ENCODE data around the gene MBTPS1. TPM values are rescaled to one million over a fixed set of nuclear protein-coding genes. Genes with fewer than 3 reads are reported as not detected.

Gene MBTPS1
- total RNA-seq, 6 experiments from 2014 or later: 34.5 to 45.6 (median 40.1) TPM

DNA sequence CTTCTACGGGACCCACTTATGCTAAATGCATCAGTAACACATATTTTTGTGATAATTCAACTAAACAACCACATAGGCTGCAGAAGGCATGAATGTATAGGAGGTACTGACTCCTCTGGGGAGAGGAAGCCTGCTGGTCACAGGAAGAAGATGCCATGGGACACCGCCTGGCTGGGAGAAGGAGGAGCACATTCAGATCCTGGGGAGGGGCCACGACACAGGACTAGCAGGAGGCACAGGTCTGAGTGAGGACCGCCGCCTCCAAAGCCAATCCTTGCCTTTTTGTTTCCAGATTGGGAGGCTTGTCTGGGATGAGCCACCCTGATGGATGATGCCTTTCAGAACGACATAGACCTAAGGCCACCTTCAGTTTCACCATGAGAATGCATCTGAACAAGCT is 34.6 kb downstream of the MBTPS1 start:
- WGBS (ENCODE audit: insufficient coverage, low coverage, low lambda C conversion rate, missing lambda C conversion rate): 61% methylated on average over 3 of the region's 6 CpGs
- no peak for DNase-seq
- intact Hi-C loops (cut with DNase I): loop anchor here (10.0 kb wide), 1 partner anchor 103 kb away; the partner anchor contains the start of gene TAF1C (in 2 of the 2)
- no peaks in the 10 kb centered on the region for H3K27me3 ChIP-seq
- H3K4me3 ChIP-seq: no peak overlapping the region
- H3K36me3 ChIP-seq: peaks cover 0 to 53% (median 18%) of the 10 kb centered on the region in 4 donors
- no peaks in the 10 kb centered on the region for H3K9me3 ChIP-seq
- no peak for TF ChIP-seq POLR2A (IDR thresholded peaks at IDR 0.05)
- TF ChIP-seq, protein P1, sequence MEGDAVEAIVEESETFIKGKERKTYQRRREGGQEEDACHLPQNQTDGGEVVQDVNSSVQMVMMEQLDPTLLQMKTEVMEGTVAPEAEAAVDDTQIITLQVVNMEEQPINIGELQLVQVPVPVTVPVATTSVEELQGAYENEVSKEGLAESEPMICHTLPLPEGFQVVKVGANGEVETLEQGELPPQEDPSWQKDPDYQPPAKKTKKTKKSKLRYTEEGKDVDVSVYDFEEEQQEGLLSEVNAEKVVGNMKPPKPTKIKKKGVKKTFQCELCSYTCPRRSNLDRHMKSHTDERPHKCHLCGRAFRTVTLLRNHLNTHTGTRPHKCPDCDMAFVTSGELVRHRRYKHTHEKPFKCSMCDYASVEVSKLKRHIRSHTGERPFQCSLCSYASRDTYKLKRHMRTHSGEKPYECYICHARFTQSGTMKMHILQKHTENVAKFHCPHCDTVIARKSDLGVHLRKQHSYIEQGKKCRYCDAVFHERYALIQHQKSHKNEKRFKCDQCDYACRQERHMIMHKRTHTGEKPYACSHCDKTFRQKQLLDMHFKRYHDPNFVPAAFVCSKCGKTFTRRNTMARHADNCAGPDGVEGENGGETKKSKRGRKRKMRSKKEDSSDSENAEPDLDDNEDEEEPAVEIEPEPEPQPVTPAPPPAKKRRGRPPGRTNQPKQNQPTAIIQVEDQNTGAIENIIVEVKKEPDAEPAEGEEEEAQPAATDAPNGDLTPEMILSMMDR (IDR thresholded peaks at IDR 0.05): no peak
- peaks cover 0 to 3% (median 0%) of the 10 kb centered on the region in 4 donors for H3K4me1 ChIP-seq
- ATAC-seq: no peak
- H3K27ac ChIP-seq: no peak overlapping the region

DNA sequence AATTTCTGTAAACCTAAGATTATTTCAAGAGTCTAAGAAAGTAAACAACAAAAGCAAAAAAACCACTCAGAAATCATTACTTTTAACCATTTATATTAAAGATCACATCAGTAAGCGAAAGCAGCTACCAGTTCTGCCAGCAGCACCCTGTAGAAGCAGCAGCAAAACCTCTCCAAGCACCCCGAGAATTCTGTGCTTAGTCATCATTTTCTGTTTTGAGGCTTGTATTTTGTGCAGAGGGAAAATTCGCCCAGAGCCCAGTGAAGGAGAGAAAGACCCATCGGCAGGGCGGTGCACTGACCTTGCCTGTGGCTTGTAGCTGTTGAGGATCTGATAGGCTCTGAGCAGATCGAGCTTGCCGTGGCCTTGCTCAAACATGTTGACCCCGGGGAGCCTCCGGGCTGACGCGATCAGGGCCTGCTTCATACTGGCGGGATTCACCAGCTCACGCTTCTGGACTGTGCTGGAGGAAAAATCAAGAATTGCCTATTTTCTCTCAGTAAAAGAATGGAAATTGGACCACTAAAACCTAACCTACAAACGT is 35.2 kb downstream of the MBTPS1 start:
- H3K9me3 ChIP-seq: no peaks in the 10 kb centered on the region
- no peak for ATAC-seq
- H3K36me3 ChIP-seq: peaks cover 0 to 47% (median 15%) of the 10 kb centered on the region in 4 donors
- intact Hi-C loops (cut with DNase I): loop anchor here (10.0 kb wide), 1 partner anchor 103 kb away; the partner anchor contains the start of gene TAF1C (in 2 of the 2)
- 88% methylated on average over 8 of the region's 14 CpGs for WGBS (ENCODE audit: insufficient coverage, low coverage, low lambda C conversion rate, missing lambda C conversion rate)
- H3K4me1 ChIP-seq: peaks cover 0 to 3% (median 0%) of the 10 kb centered on the region in 4 donors
- no peak overlapping the region for H3K4me3 ChIP-seq
- H3K27me3 ChIP-seq: no peaks in the 10 kb centered on the region
- no peak for DNase-seq
- no peak overlapping the region for H3K27ac ChIP-seq
- TF ChIP-seq, protein P1 (IDR thresholded peaks at IDR 0.05): no peak
- no peak for TF ChIP-seq POLR2A (IDR thresholded peaks at IDR 0.05)

DNA sequence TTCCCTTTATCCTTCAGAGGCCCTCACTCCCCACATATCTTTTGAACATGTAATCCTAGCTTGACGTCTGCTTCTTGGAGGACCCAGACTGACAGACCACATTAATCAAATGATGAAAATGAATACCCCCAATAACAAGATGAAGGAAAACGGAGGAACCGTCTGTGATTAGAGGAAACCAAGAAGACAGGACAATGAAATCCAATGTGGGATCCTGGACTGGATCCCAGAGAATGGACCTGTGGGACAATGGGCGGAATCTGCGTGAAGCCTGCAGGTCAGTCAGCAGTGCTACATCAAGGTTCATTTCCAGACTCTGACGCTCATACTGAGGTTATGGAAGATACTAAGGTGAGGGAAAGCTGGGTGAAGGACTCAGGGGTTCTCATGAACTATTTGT is 35.9 kb downstream of the MBTPS1 start:
- H3K4me3 ChIP-seq: no peak overlapping the region
- WGBS (ENCODE audit: insufficient coverage, low coverage, low lambda C conversion rate, missing lambda C conversion rate): 86% methylated on average over 6 of the region's 6 CpGs
- no peaks in the 10 kb centered on the region for H3K4me1 ChIP-seq
- H3K27ac ChIP-seq: no peak overlapping the region
- intact Hi-C loops (cut with DNase I): loop anchor here (10.0 kb wide), 1 partner anchor 104 kb away; the partner anchor contains the start of gene TAF1C (in 2 of the 2)
- no peaks in the 10 kb centered on the region for H3K27me3 ChIP-seq
- peaks cover 0 to 40% (median 13%) of the 10 kb centered on the region in 4 donors for H3K36me3 ChIP-seq
- H3K9me3 ChIP-seq: no peaks in the 10 kb centered on the region
- DNase-seq (no peak), ATAC-seq (no peak)
- no peak for TF ChIP-seq POLR2A (IDR thresholded peaks at IDR 0.05)

DNA sequence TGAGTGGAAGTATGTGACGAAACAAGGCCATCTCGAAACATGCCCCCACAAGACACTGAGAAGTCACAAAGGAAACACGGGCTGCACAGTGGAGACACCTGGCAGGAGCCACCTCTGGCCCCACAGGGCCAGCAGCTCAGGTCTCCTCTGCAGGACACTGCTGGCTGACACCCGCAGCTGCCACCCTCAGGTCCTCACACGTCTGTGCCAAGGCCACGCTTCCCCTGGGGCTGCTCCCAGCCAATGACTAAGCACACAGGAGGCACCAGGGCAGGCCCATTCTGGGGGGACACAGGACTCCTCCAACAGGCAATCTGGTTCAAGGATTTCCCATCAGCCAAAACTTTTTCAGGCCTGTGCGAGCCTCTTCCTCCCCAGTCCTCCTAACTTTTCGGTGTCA is 36.4 kb downstream of the MBTPS1 start:
- intact Hi-C loops (cut with DNase I): loop anchor here (10.0 kb wide), 1 partner anchor 104 kb away; the partner anchor contains the start of gene TAF1C (in 2 of the 2)
- DNase-seq: no peak

DNA sequence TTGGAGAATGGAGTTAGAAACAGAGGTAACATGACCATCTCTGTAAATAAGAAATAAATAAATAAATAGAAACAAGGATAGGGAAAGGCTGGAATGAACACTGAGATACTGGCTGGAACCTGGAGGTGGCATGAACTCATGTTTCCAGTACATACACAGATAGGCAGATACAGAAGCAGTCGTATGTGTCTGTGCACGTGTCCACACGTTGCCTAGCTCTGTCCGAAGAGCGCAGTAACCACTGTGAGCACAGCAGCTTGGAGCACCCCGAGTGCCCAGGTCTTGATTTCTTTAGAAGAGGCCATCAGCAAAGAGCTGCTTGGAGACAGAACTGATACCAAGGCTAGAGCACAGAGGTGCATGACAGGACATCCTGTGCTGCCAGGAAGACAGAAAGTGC is 37.1 kb downstream of the MBTPS1 start:
- H3K4me1 ChIP-seq: no peaks in the 10 kb centered on the region
- no peak overlapping the region for H3K27ac ChIP-seq
- no peaks in the 10 kb centered on the region for H3K27me3 ChIP-seq
- no peak for TF ChIP-seq POLR2A (IDR thresholded peaks at IDR 0.05)
- TF ChIP-seq, protein P1 (IDR thresholded peaks at IDR 0.05): no peak
- ATAC-seq (no peak), DNase-seq (no peak)
- peaks cover 0 to 51% (median 20%) of the 10 kb centered on the region in 4 donors for H3K36me3 ChIP-seq
- no peak overlapping the region for H3K4me3 ChIP-seq
- WGBS (ENCODE audit: insufficient coverage, low coverage, low lambda C conversion rate, missing lambda C conversion rate): no CpG with 5 or more reads among the region's 6 CpGs
- intact Hi-C loops (cut with DNase I): loop anchor here (10.0 kb wide), 1 partner anchor 105 kb away; the partner anchor contains the start of gene TAF1C (in 2 of the 2)
- no peaks in the 10 kb centered on the region for H3K9me3 ChIP-seq

More for the DNA sequence above, 36.4 kb downstream of the MBTPS1 start:
- Histone ChIP-seq H3K36me3 (peaks cover 0 to 44% (median 13%) of the 10 kb centered on the region in 4 donors), H3K27me3 (no peaks in the 10 kb centered on the region), H3K27ac (no peak overlapping the region), H3K4me3 (no peak overlapping the region), H3K4me1 (no peaks in the 10 kb centered on the region), H3K9me3 (no peaks in the 10 kb centered on the region)
- 100% methylated on average over 2 of the region's 8 CpGs for WGBS (ENCODE audit: insufficient coverage, low coverage, low lambda C conversion rate, missing lambda C conversion rate)
- no peak for TF ChIP-seq POLR2A (IDR thresholded peaks at IDR 0.05)
- TF ChIP-seq, protein P1 (IDR thresholded peaks at IDR 0.05): no peak
- no peak for ATAC-seq
